Heart left ventricle (tissue), 13 donors: ENCODE results near the gene PPT2.

ENCODE experiments used
- POLR2A ChIP-seq, 2 donors: fragments of 450-650 bp; IDR thresholded peaks; one replicate each; pipeline ENCODE4 v1.6.1; 2017; ENCODE audit warnings: antibody characterized with exemption in 2 of 2, mild to moderate bottlenecking in 2 of 2, moderate library complexity in 2 of 2
- TF ChIP-seq, protein P1 (sequence below), 12 donors: fragments of 200-600 bp; sonication (generic) in 4 of 12; IDR thresholded peaks; one replicate each; pipeline versions ENCODE4 v1.5.0 to v1.8.0; 2018 to 2022; ENCODE audit warnings: antibody characterized with exemption in 12 of 12, mild to moderate bottlenecking in 5 of 12
- donor health status: ischemic (EF 13 %, LVEDD 7.1; RV severe dilation, severe dysfunction).
- donor health status: DM: no; HTN: yes; CAD: no.
- donor health status: DM: no; HTN: no; CAD: no.
- donor health status: ischemic (EF 25% LVEDD 6.9; RV normal size, moderate dysfunction).
- donor health status: ischemic (EF 25% LVEDD 5.7; RV mildly dilated, moderate dysfunction).
- donor health status: ischemic (EF 35%, LVEDD 5.7; RV mildly dilated, moderate dysfunction).
- donor health status: nonischemic (EF 11% LVEDD 7.7; RV severe dilation, severe dysfunction).
- donor health status: DM: yes; HTN: yes; CAD: no.
- donor health status: PGD.
- donor health status: ischemic (EF 29% LVEDD 5.4; RV normal size, mild dysfunction).
- donor health status: nonischemic (EF 23%, LVEDD 6.1; RV moderate dilation, normal function).

DNA sequence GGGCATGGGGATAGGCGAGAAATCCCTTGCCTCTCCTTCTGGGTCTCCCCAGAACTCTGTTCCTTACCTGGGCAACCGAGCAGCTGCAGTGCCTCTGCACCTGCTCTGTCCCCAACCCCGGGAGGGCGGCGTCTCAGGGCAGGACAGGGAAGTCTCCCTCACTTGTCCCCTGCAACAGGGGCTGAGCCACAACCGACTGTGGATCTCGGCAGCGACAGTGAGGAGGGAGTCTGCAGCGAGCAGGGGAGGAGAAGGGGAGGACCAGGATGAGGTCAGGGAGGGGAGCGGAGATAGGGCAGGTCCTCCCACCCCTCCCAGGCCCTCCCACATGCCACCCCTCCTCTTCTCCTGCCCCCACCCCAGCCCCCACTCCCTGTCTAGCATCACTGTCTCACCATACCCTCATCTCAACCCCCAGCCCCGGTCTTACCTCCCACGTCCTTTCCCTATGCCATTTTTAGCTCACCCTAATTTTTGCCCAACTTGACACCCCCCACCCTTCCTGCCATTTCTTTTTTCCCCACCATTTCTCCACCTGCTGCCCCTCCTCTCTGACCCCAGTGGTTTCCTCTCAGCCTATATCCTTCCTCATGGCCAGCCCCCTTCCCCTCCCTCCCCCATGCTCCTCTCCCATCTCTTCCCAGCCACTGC, 44.7 kb upstream of the PPT2 start, which contains the start of gene TNXB:
- TF ChIP-seq, protein P1, sequence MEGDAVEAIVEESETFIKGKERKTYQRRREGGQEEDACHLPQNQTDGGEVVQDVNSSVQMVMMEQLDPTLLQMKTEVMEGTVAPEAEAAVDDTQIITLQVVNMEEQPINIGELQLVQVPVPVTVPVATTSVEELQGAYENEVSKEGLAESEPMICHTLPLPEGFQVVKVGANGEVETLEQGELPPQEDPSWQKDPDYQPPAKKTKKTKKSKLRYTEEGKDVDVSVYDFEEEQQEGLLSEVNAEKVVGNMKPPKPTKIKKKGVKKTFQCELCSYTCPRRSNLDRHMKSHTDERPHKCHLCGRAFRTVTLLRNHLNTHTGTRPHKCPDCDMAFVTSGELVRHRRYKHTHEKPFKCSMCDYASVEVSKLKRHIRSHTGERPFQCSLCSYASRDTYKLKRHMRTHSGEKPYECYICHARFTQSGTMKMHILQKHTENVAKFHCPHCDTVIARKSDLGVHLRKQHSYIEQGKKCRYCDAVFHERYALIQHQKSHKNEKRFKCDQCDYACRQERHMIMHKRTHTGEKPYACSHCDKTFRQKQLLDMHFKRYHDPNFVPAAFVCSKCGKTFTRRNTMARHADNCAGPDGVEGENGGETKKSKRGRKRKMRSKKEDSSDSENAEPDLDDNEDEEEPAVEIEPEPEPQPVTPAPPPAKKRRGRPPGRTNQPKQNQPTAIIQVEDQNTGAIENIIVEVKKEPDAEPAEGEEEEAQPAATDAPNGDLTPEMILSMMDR (IDR thresholded peaks at IDR 0.05): no peak
- no peak for TF ChIP-seq POLR2A (IDR thresholded peaks at IDR 0.05)
